CD8-positive, alpha-beta memory T cell (primary cell): ENCODE results near the gene NOTUM. TPM values are rescaled to one million over a fixed set of nuclear protein-coding genes. Genes with fewer than 3 reads are reported as not detected.
"Not testable (repeated sequence)": the region's sequence is repeated elsewhere in the genome, so short reads cannot be mapped to it uniquely, and the experiment has no call there.

ENCODE experiments used
- CTCF ChIA-PET: fragments of 350-600 bp; sonication (Branson Sonifier 250); formaldehyde crosslinking; loops from one replicate; lab custom pipeline; 2021; ENCODE audit warnings: antibody characterized with exemption; lab: Charles Lee
- POLR2A ChIA-PET: fragments of 350-600 bp; sonication (Branson Sonifier 250); formaldehyde crosslinking; loops from one replicate; lab custom pipeline; 2021; ENCODE audit warnings: antibody characterized with exemption; lab: Charles Lee
- DNase-seq, 5 donors: peaks; one replicate each; pipeline versions ENCODE4 v3.0.0 to v3.0.0-alpha.2; 2020 to 2022; ENCODE audit warnings: mixed read lengths in 1 of 5
- H3K27ac ChIP-seq: one replicate; pipeline ENCODE4 v1.7.0; 2013; ENCODE audit warnings: low read depth, mild to moderate bottlenecking, low read length, moderate library complexity
- H3K27me3 ChIP-seq: 2 replicates; pipeline ENCODE4 v1.7.0; 2013; ENCODE audit warnings: low read length, mild to moderate bottlenecking; ENCODE audit not compliant: insufficient read depth, poor library complexity, severe bottlenecking
- H3K36me3 ChIP-seq: 2 replicates; pipeline ENCODE4 v1.7.0; 2013; ENCODE audit warnings: mild to moderate bottlenecking, low read length, moderate library complexity; ENCODE audit not compliant: insufficient read depth
- H3K4me1 ChIP-seq: 2 replicates; pipeline ENCODE4 v1.7.0; 2013; ENCODE audit warnings: mild to moderate bottlenecking, low read length, moderate library complexity; ENCODE audit not compliant: insufficient read depth
- H3K4me3 ChIP-seq: 2 replicates; pipeline ENCODE4 v1.7.0; 2013; ENCODE audit warnings: mild to moderate bottlenecking, low read length
- H3K9me3 ChIP-seq: 2 replicates; pipeline ENCODE4 v1.7.0; 2013; ENCODE audit warnings: mild to moderate bottlenecking, low read length
- H3K27ac Mint-ChIP-seq, 8 donors: one replicate each; pipeline ENCODE4 v1.8.0; 2020 to 2021; ENCODE audit warnings: mixed read lengths in 8 of 8, mild to moderate bottlenecking in 6 of 8, inconsistent platforms in 3 of 8, moderate library complexity in 3 of 8
- H3K27me3 Mint-ChIP-seq, 2 donors: one replicate each; pipeline ENCODE4 v1.8.0; 2020 to 2021; ENCODE audit warnings: mixed read lengths in 2 of 2, mild to moderate bottlenecking in 1 of 2, moderate library complexity in 1 of 2
- H3K36me3 Mint-ChIP-seq, 3 donors: one replicate each; pipeline ENCODE4 v1.8.0; 2020 to 2021; ENCODE audit warnings: mixed read lengths in 3 of 3, inconsistent platforms in 1 of 3, mild to moderate bottlenecking in 1 of 3
- H3K4me1 Mint-ChIP-seq, 3 donors: one replicate each; pipeline ENCODE4 v1.8.0; 2020 to 2021; ENCODE audit warnings: mixed read lengths in 3 of 3, inconsistent platforms in 1 of 3, mild to moderate bottlenecking in 1 of 3
- H3K4me3 Mint-ChIP-seq, 7 donors: one replicate each; pipeline ENCODE4 v1.8.0; 2020 to 2021; ENCODE audit warnings: mixed read lengths in 7 of 7, mild to moderate bottlenecking in 6 of 7, moderate library complexity in 4 of 7, inconsistent platforms in 2 of 7
- H3K9me3 Mint-ChIP-seq, 5 donors: one replicate each; pipeline ENCODE4 v1.8.0; 2020 to 2022; ENCODE audit warnings: mixed read lengths in 5 of 5, mild to moderate bottlenecking in 3 of 5, moderate library complexity in 2 of 5, inconsistent platforms in 1 of 5
- polyA plus RNA-seq: library from polyadenylated mRNA; unstranded; fragments of 300-500 nt; fragmentation: Illumina TruSeq; gene quantifications from one replicate; pipeline ENCODE4 v1.2.3, GENCODE V29; 2021
- total RNA-seq, 2 experiments: library from RNA; stranded (reverse); gene quantifications; one replicate each; pipeline ENCODE4 v1.2.3, GENCODE V29; 2021

The NOTUM gene
- total and polyA plus RNA-seq, 3 experiments from 2014 or later, result 0.33 to 0.35 TPM; not detected in 1

DNA sequence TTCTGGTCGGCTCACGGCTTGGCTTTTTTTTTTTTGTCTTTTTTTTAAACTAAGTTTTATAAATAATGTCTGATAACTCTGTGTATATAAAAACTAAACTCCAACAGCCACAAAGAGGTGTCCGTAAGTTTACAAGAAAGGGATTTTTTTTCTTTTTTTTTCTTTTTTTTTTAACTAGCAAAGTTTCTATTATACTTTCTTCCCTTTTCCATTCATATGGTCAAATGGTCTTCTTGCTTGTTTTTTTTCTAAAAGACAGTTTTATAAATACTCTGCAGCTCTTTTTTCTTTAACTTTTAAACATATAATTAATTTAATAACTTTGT is 39.5 kb downstream of the NOTUM start:
- H3K27ac ChIP-seq, result no peak overlapping the region
- no peak overlapping the region for H3K4me3 ChIP-seq
- ChIA-PET POLR2A (no interaction called here), CTCF (no interaction called here)
- Mint-ChIP-seq H3K4me1 (peaks cover 21 to 29% (median 27%) of the 10 kb centered on the region in 3 donors), H3K27ac (no peak overlapping the region), H3K36me3 (peaks cover 0 to 14% (median 0%) of the 10 kb centered on the region in 3 donors), H3K9me3 (no peaks in the 10 kb centered on the region), H3K27me3 (peaks cover 0 to 2% of the 10 kb centered on the region in 2 donors), H3K4me3 (no peak overlapping the region)
- no peaks in the 10 kb centered on the region for H3K27me3 ChIP-seq
- no peak for DNase-seq
- no peaks in the 10 kb centered on the region for H3K9me3 ChIP-seq
- no peaks in the 10 kb centered on the region for H3K36me3 ChIP-seq
- H3K4me1 ChIP-seq, result peaks cover 36% of the 10 kb centered on the region

GRCh38 chr17:81920612-81921536 is 40.1 kb downstream of the NOTUM start:
- DNase-seq, result no peak
- Histone ChIP-seq H3K36me3 (peaks cover under 1% of the 10 kb centered on the region), H3K4me3 (no peak overlapping the region), H3K27ac (no peak overlapping the region), H3K27me3 (no peaks in the 10 kb centered on the region), H3K4me1 (peaks cover 35% of the 10 kb centered on the region), H3K9me3 (no peaks in the 10 kb centered on the region)
- ChIA-PET CTCF (no interaction called here), POLR2A (no interaction called here)
- Mint-ChIP-seq H3K4me1 (peaks cover 18 to 29% (median 26%) of the 10 kb centered on the region in 3 donors), H3K36me3 (peaks cover 0 to 18% (median 0%) of the 10 kb centered on the region in 3 donors), H3K27me3 (no peaks in the 10 kb centered on the region), H3K27ac (peak overlapping the region in 1 of 8 donors; percentile 54), H3K9me3 (no peaks in the 10 kb centered on the region), H3K4me3 (peak overlapping the region in 1 of 7 donors; percentile 70)

- no peak for DNase-seq
- peaks cover 0 to 36% (median 0%) of the 10 kb centered on the region in 3 donors for H3K36me3 Mint-ChIP-seq
- ChIA-PET CTCF (interaction anchor here (1.0 kb wide), 1 partner anchor 50 kb away, joined by 3 read pairs; no protein-coding TSS in a partner anchor), POLR2A (interaction anchor here (0.5 kb wide), 1 partner anchor 247 kb away, joined by 3 read pairs; no protein-coding TSS in a partner anchor)
- H3K4me3 ChIP-seq, result no peak overlapping the region
- peaks cover 19% of the 10 kb centered on the region for H3K4me1 ChIP-seq
- H3K4me1 Mint-ChIP-seq, result peaks cover 20 to 29% (median 22%) of the 10 kb centered on the region in 3 donors
- H3K9me3 Mint-ChIP-seq, result no peaks in the 10 kb centered on the region
- H3K9me3 ChIP-seq, result no peaks in the 10 kb centered on the region
- no peak overlapping the region for H3K27ac ChIP-seq
- no peaks in the 10 kb centered on the region for H3K27me3 Mint-ChIP-seq
- peaks cover 19% of the 10 kb centered on the region for H3K36me3 ChIP-seq
- H3K4me3 Mint-ChIP-seq, result peak overlapping the region in 6 of 7 donors; percentile 12 to 96 (median 78)
- peak overlapping the region in 7 of 8 donors; percentile 50 to 93 (median 85) for H3K27ac Mint-ChIP-seq
- no peaks in the 10 kb centered on the region for H3K27me3 ChIP-seq
These were observed 42.0 kb downstream of the NOTUM start for GRCh38 chr17:81918832-81919545.

GRCh38 chr17:81918333-81918669 is 42.7 kb downstream of the NOTUM start:
- H3K27ac Mint-ChIP-seq, result peak overlapping the region; percentile 70 to 93 (median 86)
- H3K4me3 ChIP-seq, POLR2A ChIA-PET, DNase-seq, H3K9me3 ChIP-seq, H3K9me3 Mint-ChIP-seq, H3K27ac ChIP-seq, H3K27me3 Mint-ChIP-seq, CTCF ChIA-PET, H3K27me3 ChIP-seq: not testable (repeated sequence)
- H3K36me3 ChIP-seq, result peaks cover 26% of the 10 kb centered on the region
- peaks cover 19% of the 10 kb centered on the region for H3K4me1 ChIP-seq
- H3K36me3 Mint-ChIP-seq, result peaks cover 0 to 43% (median 3%) of the 10 kb centered on the region in 3 donors
- H3K4me1 Mint-ChIP-seq, result peaks cover 20 to 30% (median 22%) of the 10 kb centered on the region in 3 donors
- peak overlapping the region; percentile 86 to 96 (median 90) for H3K4me3 Mint-ChIP-seq

DNA sequence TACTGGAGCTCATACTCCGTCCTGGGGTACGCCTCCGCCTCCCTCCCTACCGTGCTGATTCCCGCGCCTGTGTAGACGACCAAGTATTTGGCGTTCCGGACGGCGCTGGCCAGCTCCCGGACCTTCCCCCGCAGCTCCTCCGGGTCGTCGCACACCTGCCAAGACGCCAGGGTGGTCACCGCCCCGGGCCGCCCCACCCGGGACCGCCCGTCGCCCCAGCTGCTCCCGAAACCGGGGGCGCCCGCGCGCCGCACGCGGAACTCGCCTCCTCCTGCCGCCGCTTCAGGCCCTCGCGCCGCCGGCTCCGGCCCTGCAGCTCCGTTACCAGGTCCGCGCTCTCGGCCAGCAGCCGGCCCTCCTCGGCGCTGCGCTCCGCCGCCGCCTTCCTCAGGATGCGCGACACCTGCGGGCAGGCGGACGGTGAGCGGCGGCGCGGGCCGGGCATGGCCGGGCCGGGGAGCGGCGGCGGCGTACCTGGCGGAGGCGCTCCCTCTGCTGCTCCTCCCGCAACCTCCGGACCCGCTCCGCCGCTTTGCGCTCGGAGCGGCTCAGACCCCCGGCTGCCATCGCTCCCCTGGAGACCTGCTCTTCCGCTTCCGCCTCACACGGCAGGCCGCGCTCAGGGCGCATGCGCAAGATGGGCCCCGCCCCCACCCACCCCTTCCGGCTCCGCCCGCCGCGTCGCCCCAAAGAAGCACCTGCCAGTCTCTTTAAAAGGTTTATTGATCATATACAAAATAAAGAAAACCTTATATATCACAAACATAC is 43.2 kb downstream of the NOTUM start, which contains the start of gene SIRT7:
Gene SIRT7, minus strand, starts transcription at position 612 of the 768 bp plus-strand sequence. Its CDS starts 45 bp downstream, at position 567.
- ChIA-PET POLR2A (interaction anchor here (0.9 to 1.1 kb wide), 3 partner anchors 9 to 59 kb away, joined by 3 to 8 read pairs (median 4); partner anchors contain the start of gene ASPSCR1), CTCF (interaction anchor here (1.2 to 1.4 kb wide), 3 partner anchors 8 to 46 kb away, joined by 3 to 6 read pairs (median 3); no protein-coding TSS in a partner anchor)
- Mint-ChIP-seq H3K36me3 (peaks cover 0 to 47% (median 6%) of the 10 kb centered on the region in 3 donors), H3K9me3 (no peaks in the 10 kb centered on the region), H3K27me3 (no peaks in the 10 kb centered on the region), H3K27ac (peak within 1 kb of the TSS; percentile 70 to 93 (median 86)), H3K4me3 (peak within 1 kb of the TSS; percentile 86 to 96 (median 90)), H3K4me1 (peaks cover 22 to 36% (median 22%) of the 10 kb centered on the region in 3 donors)
- Histone ChIP-seq H3K4me1 (peaks cover 19% of the 10 kb centered on the region), H3K4me3 (peak within 1 kb of the TSS; percentile 64), H3K9me3 (no peaks in the 10 kb centered on the region), H3K27ac (peak within 1 kb of the TSS; percentile 65), H3K27me3 (no peaks in the 10 kb centered on the region), H3K36me3 (peaks cover 31% of the 10 kb centered on the region)
- DNase-seq, result peak; percentile 75 to 91 (median 78)

- Histone ChIP-seq H3K36me3 (peaks cover 32% of the 10 kb centered on the region), H3K27ac (peak overlapping the region; percentile 65), H3K27me3 (no peaks in the 10 kb centered on the region), H3K9me3 (no peaks in the 10 kb centered on the region), H3K4me3 (peak overlapping the region; percentile 64), H3K4me1 (peaks cover 25% of the 10 kb centered on the region)
- Mint-ChIP-seq H3K36me3 (peaks cover 0 to 59% (median 6%) of the 10 kb centered on the region in 3 donors), H3K4me1 (peaks cover 22 to 44% (median 23%) of the 10 kb centered on the region in 3 donors), H3K9me3 (no peaks in the 10 kb centered on the region), H3K27ac (peak overlapping the region in 7 of 8 donors; percentile 11 to 84 (median 54)), H3K4me3 (peak overlapping the region; percentile 83 to 96 (median 87)), H3K27me3 (no peaks in the 10 kb centered on the region)
- ChIA-PET CTCF (interaction anchor here (1.2 to 1.5 kb wide), 4 partner anchors 10 to 44 kb away, joined by 3 to 6 read pairs (median 4); partner anchors contain the start of gene MAFG), POLR2A (interaction anchor here (1.0 to 1.1 kb wide), 3 partner anchors 10 to 43 kb away, joined by 3 to 8 read pairs (median 4); no protein-coding TSS in a partner anchor)
- no peak for DNase-seq
These were observed 44.6 kb downstream of the NOTUM start for GRCh38 chr17:81916234-81917001.
